RWPE1 (cell line): ENCODE results near the gene LSR.

Source experiments
- CTCF ChIA-PET: fragments of 350-600 bp; sonication (Branson Sonifier 250); formaldehyde crosslinking; extraction: SDS; loops from one replicate; lab custom pipeline; 2021; lab: Yijun Ruan, JAX
- POLR2A ChIA-PET: fragments of 400-600 bp; formaldehyde crosslinking; extraction: SDS; loops from one replicate; lab custom pipeline; 2020; ENCODE audit warnings: antibody characterized with exemption; ENCODE audit not compliant: low non-redundant PET; lab: Yijun Ruan, JAX
- DNase-seq: peaks from one replicate; pipeline ENCODE4 v3.0.0; 2012; ENCODE audit warnings: low spot score
- H3K27ac ChIP-seq: fragments of 450-650 bp; 2 replicates; pipeline ENCODE4 v1.5.1; 2017
- TF ChIP-seq, protein P1 (sequence below): fragments of 450-650 bp; conservative IDR thresholded peaks from 2 replicates; pipeline ENCODE4 v1.5.1; 2017; ENCODE audit warnings: low read depth, mild to moderate bottlenecking

Gene LSR

DNA sequence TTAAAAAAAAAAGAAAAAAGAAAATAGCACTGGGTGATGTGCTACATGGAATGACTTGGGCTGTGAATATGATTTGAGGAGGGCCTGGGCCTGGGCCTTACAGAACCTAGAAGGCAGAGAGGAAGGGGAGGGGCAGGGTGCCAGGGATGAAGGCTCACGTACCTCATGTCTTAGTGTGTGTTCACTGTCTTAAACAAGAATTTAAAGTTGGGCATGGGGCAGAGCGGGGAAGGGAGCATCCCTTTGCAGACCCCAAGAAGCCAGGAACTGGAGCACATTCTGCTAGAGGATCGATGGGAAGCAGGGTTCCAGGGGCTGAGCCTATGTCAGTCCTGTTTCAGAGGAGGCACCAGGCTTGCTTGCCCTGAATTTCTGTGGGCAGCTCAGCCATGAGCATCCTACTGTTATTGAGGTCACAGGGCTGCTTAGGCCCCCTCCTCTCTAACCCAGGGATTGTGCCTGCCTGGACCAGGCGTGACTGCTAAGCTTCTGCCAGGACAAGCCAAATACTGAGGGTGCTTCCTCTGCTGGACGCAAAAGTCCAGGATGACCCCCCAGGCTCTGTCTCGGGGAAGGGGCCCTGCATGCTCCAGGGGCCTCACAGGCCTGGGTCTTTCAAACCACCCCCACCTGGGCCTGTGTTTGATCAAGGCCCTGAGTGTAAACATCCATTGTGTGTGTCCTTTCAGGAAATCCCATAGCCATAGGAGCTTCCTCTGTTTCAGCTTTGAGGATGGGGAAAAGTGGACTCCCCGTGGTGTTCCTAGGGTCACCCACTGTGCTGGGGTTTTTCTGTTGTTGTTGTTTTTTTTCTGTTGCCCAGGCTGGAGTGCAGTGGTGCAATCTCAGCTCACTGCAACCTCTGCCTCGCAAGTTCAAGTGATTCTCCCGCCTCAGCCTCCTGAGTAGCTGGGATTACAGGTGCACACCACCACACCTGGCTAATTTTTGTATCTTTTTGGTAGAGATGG is 4.8 kb downstream of the LSR start:
- CTCF ChIA-PET, result no interaction called here
- no peak for DNase-seq
- POLR2A ChIA-PET, result no interaction called here
- TF ChIP-seq, protein P1, sequence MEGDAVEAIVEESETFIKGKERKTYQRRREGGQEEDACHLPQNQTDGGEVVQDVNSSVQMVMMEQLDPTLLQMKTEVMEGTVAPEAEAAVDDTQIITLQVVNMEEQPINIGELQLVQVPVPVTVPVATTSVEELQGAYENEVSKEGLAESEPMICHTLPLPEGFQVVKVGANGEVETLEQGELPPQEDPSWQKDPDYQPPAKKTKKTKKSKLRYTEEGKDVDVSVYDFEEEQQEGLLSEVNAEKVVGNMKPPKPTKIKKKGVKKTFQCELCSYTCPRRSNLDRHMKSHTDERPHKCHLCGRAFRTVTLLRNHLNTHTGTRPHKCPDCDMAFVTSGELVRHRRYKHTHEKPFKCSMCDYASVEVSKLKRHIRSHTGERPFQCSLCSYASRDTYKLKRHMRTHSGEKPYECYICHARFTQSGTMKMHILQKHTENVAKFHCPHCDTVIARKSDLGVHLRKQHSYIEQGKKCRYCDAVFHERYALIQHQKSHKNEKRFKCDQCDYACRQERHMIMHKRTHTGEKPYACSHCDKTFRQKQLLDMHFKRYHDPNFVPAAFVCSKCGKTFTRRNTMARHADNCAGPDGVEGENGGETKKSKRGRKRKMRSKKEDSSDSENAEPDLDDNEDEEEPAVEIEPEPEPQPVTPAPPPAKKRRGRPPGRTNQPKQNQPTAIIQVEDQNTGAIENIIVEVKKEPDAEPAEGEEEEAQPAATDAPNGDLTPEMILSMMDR, result no peak
- H3K27ac ChIP-seq, result no peak overlapping the region

DNA sequence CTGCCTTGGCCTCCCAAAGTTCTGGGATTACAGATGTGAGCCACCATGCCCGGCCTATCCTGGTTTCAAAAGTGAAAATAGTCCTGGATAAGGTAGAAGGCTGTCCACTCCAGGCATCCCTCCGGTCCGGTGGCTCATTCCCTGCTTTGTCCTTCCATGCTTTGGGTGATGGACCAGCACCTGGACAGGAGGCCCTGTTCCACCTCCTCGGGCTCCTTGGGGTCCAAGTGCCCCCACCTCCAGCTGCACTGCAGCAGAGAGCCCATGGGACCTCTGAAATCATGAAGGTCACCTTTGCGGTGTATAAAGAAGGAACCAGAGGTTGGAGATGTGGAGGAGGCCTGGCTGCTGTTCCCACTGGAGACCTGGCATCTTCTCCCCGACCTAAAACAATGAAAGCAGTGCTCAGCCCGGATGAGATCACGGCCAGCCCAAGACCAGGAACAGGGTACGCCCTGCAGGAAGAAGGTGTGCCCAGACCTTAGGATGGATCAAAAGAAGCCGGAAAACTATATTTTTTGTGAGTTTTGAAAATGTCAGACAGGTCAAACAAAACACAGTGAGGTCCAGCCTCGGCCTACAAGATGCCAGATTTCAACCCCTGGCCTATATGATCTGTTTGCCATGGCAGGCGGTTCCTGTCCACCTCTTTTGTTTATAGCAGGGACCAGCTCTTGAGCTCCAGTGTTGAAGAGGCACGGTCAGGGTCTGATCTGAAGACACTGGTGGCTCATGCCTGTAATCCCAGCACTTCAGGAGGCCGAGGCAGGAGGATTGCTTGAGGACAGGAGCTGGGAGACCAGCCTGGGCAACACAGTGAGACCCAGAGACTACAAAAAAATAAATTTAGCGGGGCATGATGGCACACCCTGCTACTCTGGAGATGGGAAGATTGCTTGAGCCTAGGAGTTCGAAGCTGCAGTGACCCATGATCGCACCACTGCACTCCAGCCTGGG is 5.8 kb downstream of the LSR start:
- ChIA-PET POLR2A (no interaction called here), CTCF (interaction anchor here (0.6 kb wide), 1 partner anchor 112 kb away, joined by 4 read pairs; no protein-coding TSS in a partner anchor)
- DNase-seq, result no peak
- no peak overlapping the region for H3K27ac ChIP-seq
- TF ChIP-seq, protein P1, result no peak

DNA sequence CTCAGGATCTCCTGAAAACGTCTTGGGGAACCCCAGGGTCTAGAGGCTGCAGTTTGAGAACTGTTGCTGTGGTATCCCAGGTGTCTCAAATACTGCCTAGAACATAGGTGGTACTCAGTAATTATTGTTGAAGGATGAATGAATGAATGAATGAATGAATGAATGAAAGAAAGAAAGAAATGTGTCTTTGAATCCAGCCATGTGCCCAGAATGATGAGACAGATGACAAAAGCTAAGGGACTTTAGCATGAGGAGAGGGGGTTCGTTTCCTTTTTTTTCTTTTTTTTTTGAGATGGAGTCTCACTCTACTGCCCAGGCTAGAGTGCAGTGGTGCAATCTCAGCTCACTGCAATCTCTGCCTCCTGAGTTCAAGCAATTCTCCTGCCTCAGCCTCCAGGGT is 7.8 kb downstream of the LSR start:
- POLR2A ChIA-PET, result no interaction called here
- no peak for DNase-seq
- H3K27ac ChIP-seq, result no peak overlapping the region
- TF ChIP-seq, protein P1, result no peak
- CTCF ChIA-PET, result interaction anchor here (0.6 to 0.9 kb wide), 3 partner anchors 88 to 114 kb away, joined by 3 to 4 read pairs (median 3); no protein-coding TSS in a partner anchor

DNA sequence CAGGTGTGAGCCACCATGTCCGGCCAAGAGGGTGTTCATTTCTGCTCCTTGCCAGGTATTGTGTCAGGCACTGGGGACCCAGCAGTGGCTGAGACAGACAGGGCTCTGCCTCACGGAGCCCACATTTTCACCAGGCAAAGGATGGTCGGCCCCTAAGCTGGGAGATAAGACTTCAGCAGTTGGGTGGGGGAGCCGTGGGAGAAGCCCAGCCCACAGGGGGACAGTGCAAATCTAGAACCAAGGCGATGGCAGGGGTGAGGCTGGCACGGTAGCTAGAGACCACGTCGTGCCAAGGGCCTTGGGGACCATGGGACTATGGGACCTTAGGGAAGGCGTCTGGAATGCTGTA is 8.3 kb downstream of the LSR start:
- H3K27ac ChIP-seq, result no peak overlapping the region
- ChIA-PET CTCF (interaction anchor here (0.6 to 0.9 kb wide), 2 partner anchors 89 to 115 kb away, joined by 3 to 4 read pairs; no protein-coding TSS in a partner anchor), POLR2A (no interaction called here)
- DNase-seq, result no peak
- TF ChIP-seq, protein P1, result no peak

DNA sequence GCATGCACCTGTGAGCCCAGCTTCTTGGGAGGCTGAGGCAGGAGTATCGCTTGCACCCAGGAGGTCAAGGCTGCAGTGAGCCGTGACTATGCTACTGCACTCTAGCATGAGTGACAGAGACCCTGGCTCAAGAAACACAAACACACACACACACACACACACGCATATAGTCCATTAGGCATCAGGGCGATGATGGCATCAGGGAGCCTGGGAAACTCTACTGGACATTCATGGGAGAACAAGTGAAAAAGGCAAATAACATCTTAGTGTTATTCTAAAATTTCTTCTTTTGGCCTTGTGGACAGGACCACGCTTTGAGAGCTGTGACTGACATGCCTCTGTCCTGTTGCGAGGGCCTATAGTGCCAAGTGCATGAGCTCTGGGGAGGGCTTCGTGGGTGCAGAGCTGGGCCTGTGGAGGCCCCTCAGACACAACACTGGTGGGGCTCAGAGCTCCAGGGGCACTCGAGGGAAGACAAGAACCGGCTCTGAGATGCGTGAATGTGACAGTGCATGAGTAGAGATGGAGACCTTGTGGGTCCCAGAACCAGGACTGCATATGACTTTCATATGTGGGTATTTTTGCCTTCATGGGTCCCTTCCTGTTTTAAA is 12.0 kb downstream of the LSR start:
- no peak for DNase-seq
- TF ChIP-seq, protein P1, result no peak
- no peak overlapping the region for H3K27ac ChIP-seq
- POLR2A ChIA-PET, result no interaction called here
- CTCF ChIA-PET, result no interaction called here
